Calu3 (cell line): Measurements from ENCODE around the gene ARHGEF28. TPM values are rescaled to one million over a fixed set of nuclear protein-coding genes. Genes with fewer than 3 reads are reported as not detected.

Experiments used
- BruUV-seq: library from RNA; stranded (reverse); fragments of 400-500 nt; replicated peaks from 2 replicates; lab custom pipeline; 2021; lab: Mats Ljungman, UMichigan
- CTCF ChIA-PET: fragments of 300-600 bp; sonication (Branson Sonifier 250); formaldehyde crosslinking; loops from one replicate; lab custom pipeline; 2022; ENCODE audit warnings: antibody characterized with exemption; lab: Charles Lee
- DNase-seq: peaks from one replicate; pipeline ENCODE4 v3.0.0; 2022
- H3K27ac Mint-ChIP-seq: one replicate; pipeline ENCODE4 v1.8.0; 2022; ENCODE audit warnings: mixed read lengths; ENCODE audit not compliant: unreplicated experiment
- H3K27me3 Mint-ChIP-seq: one replicate; pipeline ENCODE4 v1.8.0; 2022; ENCODE audit warnings: mixed read lengths; ENCODE audit not compliant: unreplicated experiment
- H3K36me3 Mint-ChIP-seq: one replicate; pipeline ENCODE4 v1.8.0; 2022; ENCODE audit warnings: mild to moderate bottlenecking, moderate library complexity, mixed read lengths; ENCODE audit not compliant: insufficient read depth, unreplicated experiment
- H3K4me1 Mint-ChIP-seq: one replicate; pipeline ENCODE4 v1.8.0; 2022; ENCODE audit warnings: mild to moderate bottlenecking, low read depth, mixed read lengths; ENCODE audit not compliant: unreplicated experiment
- H3K4me3 Mint-ChIP-seq: one replicate; pipeline ENCODE4 v1.8.0; 2022; ENCODE audit warnings: mild to moderate bottlenecking, low read depth, moderate library complexity, mixed read lengths; ENCODE audit not compliant: unreplicated experiment
- H3K9me3 Mint-ChIP-seq: one replicate; pipeline ENCODE4 v1.8.0; 2022; ENCODE audit warnings: low read depth, mixed read lengths; ENCODE audit not compliant: unreplicated experiment
- CTCF ChIP-seq: fragments of 200-600 bp; IDR thresholded peaks from one replicate; pipeline ENCODE4 v1.8.0; 2022; ENCODE audit warnings: antibody characterized with exemption; ENCODE audit not compliant: unreplicated experiment
- intact Hi-C: fragments of 100-400 bp; cut with micrococcal nuclease; formaldehyde crosslinking; loops from one replicate; pipeline ENCODE4 v1.10.0; 2022; ENCODE audit not compliant: unreplicated experiment
- total RNA-seq: library from RNA; stranded (reverse); gene quantifications from 2 replicates; pipeline ENCODE4 v1.2.3, GENCODE V29; 2022

Gene ARHGEF28
- total RNA-seq, 1 experiment from 2014 or later, result 92.0 TPM

GRCh38 chr5:73623901-73624404 is 2.0 kb upstream of the ARHGEF28 start:
- H3K4me3 Mint-ChIP-seq, result peak overlapping the region; percentile 42
- no peaks in the 10 kb centered on the region for H3K27me3 Mint-ChIP-seq
- H3K27ac Mint-ChIP-seq, result peak overlapping the region; percentile 0
- no peak for TF ChIP-seq CTCF
- H3K4me1 Mint-ChIP-seq, result peaks cover 42% of the 10 kb centered on the region
- BruUV-seq, result no TSS peak
- peaks cover 25% of the 10 kb centered on the region for H3K36me3 Mint-ChIP-seq
- H3K9me3 Mint-ChIP-seq, result no peaks in the 10 kb centered on the region
- CTCF ChIA-PET, result interaction anchor here (0.7 to 1.6 kb wide), 6 partner anchors 16 to 189 kb away, joined by 3 to 8 read pairs (median 3); no protein-coding TSS in a partner anchor
- intact Hi-C loops, result no loop called here
- no peak for DNase-seq

- CTCF ChIA-PET, result interaction anchor here (1.2 to 2.0 kb wide), 5 partner anchors 15 to 188 kb away, joined by 3 to 8 read pairs (median 6); no protein-coding TSS in a partner anchor
- DNase-seq, result no peak
- peaks cover 48% of the 10 kb centered on the region for H3K4me1 Mint-ChIP-seq
- no peaks in the 10 kb centered on the region for H3K9me3 Mint-ChIP-seq
- H3K27me3 Mint-ChIP-seq, result no peaks in the 10 kb centered on the region
- no peak overlapping the region for H3K27ac Mint-ChIP-seq
- no TSS peak for BruUV-seq
- TF ChIP-seq CTCF, result no peak
- H3K36me3 Mint-ChIP-seq, result peaks cover 25% of the 10 kb centered on the region
- peak overlapping the region; percentile 85 for H3K4me3 Mint-ChIP-seq
- intact Hi-C loops, result loop anchor here (5.0 kb wide), 1 partner anchor 33 kb away; no protein-coding TSS in a partner anchor
Measured at GRCh38 chr5:73624888-73625287, 1.1 kb upstream of the ARHGEF28 start.

- Mint-ChIP-seq H3K4me1 (peaks cover 51% of the 10 kb centered on the region), H3K36me3 (peaks cover 25% of the 10 kb centered on the region), H3K4me3 (peak overlapping the region; percentile 85), H3K27me3 (no peaks in the 10 kb centered on the region), H3K9me3 (no peaks in the 10 kb centered on the region), H3K27ac (peak overlapping the region; percentile 56)
- DNase-seq, result no peak
- BruUV-seq, result no TSS peak
- CTCF ChIA-PET, result interaction anchor here (1.6 to 2.0 kb wide), 3 partner anchors 26 to 68 kb away, joined by 4 to 7 read pairs (median 6); no protein-coding TSS in a partner anchor
- intact Hi-C loops, result loop anchor here (5.0 kb wide), 1 partner anchor 33 kb away; no protein-coding TSS in a partner anchor
- TF ChIP-seq CTCF, result no peak
Measured at GRCh38 chr5:73625372-73625943, 538 bp upstream of the ARHGEF28 start.

- intact Hi-C loops, result loop anchor here (2.0 to 5.0 kb wide), 2 partner anchors 16 to 35 kb away; no protein-coding TSS in a partner anchor
- CTCF ChIA-PET, result interaction anchor here (0.6 to 2.0 kb wide), 3 partner anchors 47 to 325 kb away, joined by 4 to 7 read pairs (median 4); no protein-coding TSS in a partner anchor
- no peak for DNase-seq
- TF ChIP-seq CTCF, result no peak
- no TSS peak for BruUV-seq
- peaks cover 65% of the 10 kb centered on the region for H3K4me1 Mint-ChIP-seq
- no peaks in the 10 kb centered on the region for H3K9me3 Mint-ChIP-seq
- peaks cover 25% of the 10 kb centered on the region for H3K36me3 Mint-ChIP-seq
- H3K27ac Mint-ChIP-seq, result peak overlapping the region; percentile 35
- peak overlapping the region; percentile 85 for H3K4me3 Mint-ChIP-seq
- H3K27me3 Mint-ChIP-seq, result no peaks in the 10 kb centered on the region
Measured at GRCh38 chr5:73626814-73627313, 868 bp downstream of the ARHGEF28 start.
